GM18867 (cell line): ENCODE results near the gene PKD2L1.

Experiments used
- ATAC-seq: cut with Tn5 transposase; IDR thresholded peaks from one replicate; pipeline ENCODE4 v1.9.1; 2021; ENCODE audit warnings: mild to moderate bottlenecking, moderate library complexity; ENCODE audit not compliant: unreplicated experiment

PKD2L1 gene

DNA sequence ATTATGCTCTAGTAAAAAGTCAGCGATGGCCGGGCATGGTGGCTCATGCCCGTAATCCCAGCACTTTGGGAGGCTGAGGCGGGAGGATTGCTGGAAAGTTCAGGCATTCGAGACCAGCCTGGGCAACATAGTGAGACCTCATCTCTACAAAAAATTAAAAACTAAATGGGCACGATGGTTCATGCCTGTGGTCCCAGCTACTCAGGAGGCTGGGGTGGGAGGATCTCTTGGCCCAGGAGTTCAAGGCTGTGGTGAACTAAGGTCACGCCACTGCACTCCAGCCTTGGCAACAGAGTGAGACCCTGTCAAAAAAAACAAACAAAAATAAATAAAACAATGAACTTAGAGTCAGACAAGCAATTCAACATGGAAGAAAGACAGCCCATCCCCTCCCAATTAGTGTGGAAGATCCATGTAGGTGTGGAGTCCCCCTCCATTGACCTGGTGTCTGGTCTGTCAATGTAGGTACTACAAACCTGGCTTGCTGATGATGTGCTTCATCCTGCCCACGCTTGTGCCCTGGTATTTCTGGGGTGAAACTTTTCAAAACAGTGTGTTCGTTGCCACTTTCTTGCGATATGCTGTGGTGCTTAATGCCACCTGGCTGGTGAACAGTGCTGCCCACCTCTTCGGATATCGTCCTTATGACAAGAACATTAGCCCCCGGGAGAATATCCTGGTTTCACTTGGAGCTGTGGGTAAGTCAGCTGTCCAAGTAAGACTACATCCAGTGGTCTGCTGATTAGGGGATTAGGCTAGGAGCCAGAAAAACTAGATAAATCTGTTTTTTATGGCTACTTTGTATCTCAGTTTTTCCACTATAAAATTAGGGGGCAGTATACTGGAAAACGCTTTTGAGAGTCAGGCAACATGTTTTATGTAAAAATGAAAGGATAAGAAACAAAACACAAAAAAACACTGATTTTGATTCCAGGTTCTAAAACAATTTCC is 26.3 kb upstream of the PKD2L1 start:
- no peak for ATAC-seq

DNA sequence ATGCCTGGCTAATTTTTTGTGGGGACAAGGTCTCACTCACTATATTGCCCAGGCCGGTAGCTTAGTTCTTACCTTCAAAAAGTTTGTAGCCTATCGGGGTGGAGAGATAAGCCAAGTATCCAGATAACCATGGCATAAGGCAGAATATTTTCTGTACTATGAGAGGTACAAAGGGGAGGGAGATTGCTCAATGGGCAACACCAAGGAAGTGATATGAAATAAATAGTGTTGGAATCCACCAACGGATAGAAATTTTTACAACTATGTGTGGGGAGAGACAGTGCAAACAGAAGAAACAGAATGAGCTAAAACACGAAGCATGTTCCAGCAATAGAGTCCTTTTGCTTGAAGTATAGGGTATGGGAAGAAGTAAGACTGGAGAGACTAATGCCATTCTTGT is 25.1 kb upstream of the PKD2L1 start:
- no peak for ATAC-seq

DNA sequence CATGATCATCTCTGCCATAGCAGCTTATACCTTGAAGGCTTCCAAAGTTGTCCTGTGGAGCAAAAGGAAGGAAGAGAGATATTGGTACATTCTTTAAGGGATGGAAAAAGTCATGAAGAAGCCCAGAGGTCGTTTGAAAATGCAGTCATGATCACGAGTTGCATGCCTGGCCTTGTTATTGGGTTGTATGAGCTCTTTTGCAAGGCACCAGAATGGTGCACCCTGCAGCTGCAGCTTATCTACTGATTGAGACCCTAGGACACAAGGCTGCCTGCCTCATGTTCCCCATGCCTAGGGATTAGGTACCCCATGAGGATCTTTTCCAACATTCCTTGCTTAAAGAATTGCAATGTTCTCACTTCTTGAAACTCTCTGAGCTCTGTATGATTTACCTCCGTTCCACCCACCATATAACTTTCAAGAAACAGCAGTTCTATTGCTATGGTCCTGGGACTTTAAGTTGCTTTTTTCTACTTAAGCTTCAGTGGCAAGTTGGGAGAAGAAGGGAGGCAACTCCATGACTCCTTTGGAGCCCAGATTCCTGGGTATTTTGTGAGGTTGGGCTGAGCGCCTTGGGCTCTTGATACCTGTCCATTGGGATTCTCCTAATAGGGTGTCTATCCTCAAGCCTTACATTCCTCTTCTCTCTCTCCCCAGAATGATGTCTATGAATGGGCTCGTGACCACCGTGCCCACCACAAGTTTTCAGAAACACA is 23.9 kb upstream of the PKD2L1 start:
- ATAC-seq, result no peak

DNA sequence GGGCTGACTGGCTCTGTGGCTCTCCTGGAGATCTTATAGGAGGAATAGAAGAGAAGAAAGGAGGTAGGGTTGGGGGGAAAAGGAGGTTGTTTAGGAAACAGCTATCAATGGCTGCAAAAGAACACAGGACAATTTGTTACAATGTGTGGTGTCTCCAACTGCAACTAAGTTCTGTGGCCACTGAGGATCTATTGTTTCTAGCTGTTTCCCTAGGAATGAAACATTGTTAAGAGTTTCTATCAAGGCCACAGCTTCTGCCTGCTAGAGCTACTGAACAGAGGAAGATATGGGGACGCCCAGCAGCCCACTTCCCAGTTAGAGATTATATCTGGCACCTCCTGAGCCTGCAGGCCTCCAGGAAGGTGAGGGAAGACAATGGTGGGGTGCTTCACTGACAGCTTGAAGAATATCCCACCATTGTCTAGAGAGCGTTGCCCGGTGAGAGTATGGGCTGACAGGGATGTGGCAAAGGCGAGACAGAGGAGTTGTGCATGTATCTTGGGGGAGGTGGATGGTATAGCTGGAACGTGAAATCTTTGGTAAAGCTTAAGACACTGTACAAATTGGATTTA is 21.0 kb upstream of the PKD2L1 start:
- ATAC-seq, result no peak

DNA sequence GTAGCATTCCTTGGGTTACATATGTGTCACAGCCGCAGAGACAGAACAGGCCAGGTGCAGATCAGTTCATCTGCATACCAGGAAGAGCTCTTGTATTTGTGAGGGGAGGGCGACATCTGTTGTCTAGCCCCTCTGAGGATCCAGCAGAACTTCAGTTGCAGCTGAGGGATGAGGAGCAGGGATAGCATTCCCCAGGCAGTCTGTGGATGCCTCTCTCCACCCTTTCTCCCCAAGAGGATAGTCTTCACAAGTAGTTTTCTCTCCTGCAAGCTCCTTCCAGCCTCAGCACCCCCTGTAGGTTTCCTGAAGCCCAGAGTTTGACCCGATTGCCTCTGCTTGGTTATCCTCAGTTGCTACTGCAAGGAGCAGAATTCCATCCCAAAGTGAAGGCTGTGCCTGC is 19.6 kb upstream of the PKD2L1 start:
- no peak for ATAC-seq

DNA sequence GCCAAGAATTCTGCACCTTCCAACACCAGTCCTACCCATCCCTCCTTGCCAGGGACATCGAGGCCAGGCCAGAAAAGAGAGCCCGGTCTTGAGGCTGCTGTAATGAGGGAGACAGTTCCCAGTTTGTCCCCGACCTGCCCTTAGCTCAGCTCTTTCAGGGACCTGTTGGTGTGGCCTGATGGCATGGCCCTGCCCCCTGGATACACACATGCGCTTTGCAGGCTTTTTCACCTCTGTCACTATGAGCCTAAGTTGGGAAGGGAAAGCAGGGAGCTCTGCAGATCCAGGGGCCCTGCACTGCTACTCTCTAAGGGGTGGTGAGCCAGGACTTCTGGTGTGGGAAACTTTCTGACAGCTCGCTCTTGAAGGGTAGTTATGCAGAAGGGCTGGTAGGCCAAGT is 19.1 kb upstream of the PKD2L1 start:
- no peak for ATAC-seq

DNA sequence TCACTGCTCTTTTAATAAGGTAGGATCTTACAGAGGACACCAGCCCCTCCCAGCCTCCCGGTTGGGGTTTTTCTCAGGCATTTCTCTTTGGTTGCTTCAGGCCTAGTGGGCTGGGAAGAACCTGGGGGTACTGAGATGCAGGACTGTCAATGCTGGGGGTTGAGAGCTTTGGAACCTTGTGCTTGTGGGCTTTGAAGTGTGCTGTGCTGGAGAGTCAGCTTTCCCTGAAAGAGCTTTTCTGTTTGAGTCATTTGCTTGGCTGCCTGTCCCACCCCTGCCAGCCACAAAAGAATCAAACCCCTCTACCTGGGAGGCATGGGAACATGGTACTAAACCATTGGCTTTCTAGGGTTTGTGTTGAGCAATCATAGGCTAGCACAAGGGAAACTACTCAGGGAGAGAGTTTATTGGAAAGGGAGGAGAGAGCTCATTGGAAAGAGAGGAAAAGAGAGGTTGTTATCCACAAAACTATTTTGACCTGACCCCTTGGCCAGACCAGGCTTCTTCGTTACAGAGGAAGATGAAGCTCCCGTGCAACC is 18.4 kb upstream of the PKD2L1 start:
- no peak for ATAC-seq

DNA sequence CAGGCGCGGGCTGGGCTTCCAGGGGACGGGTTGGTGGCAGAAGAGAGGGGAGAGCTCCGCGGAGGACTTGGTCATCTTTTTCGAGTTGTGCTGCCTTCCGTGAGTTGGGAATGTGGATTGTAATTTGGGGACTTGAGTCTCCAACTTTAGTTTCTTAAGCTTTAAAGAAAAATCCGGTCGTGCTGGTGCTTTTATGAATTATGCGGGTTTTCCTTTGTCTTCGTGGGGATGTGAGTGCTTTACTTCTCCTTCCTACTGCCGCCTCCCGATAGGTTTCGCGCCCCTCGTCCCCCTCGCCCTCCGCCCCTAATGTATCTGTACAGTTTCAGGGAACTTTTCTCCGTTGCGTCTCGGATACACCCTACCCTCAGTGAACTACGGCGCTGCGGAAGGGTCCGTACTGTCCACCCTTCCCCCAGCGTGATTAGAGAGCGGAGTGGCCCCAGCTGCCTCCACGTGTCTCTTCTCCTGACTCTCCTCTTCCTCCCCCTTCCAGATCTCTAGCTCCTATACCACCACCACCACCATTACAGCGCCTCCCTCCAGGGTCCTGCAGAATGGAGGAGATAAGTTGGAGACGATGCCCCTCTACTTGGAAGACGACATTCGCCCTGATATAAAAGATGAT is 17.7 kb upstream of the PKD2L1 start:
- no peak for ATAC-seq

DNA sequence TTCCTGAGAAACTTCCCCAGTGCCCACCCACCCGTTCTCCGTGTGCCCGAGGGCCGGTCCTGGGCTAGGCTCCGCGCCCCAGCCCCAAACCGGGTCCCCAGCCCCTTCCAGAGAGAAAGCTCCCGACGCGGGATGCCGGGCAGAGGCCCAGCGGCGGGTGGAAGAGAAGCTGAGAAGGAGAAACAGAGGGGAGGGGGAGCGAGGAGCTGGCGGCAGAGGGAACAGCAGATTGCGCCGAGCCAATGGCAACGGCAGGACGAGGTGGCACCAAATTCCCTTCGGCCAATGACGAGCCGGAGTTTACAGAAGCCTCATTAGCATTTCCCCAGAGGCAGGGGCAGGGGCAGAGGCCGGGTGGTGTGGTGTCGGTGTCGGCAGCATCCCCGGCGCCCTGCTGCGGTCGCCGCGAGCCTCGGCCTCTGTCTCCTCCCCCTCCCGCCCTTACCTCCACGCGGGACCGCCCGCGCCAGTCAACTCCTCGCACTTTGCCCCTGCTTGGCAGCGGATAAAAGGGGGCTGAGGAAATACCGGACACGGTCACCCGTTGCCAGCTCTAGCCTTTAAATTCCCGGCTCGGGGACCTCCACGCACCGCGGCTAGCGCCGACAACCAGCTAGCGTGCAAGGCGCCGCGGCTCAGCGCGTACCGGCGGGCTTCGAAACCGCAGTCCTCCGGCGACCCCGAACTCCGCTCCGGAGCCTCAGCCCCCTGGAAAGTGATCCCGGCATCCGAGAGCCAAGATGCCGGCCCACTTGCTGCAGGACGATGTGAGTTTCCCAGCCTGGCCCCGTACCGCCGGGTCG is 16.9 kb upstream of the PKD2L1 start, which contains the start of gene SCD:
SCD (plus strand) TSS at position 469 of the 803 bp plus-strand sequence; CDS start at position 741, 272 bp downstream.
- ATAC-seq, result peak; percentile 91

DNA sequence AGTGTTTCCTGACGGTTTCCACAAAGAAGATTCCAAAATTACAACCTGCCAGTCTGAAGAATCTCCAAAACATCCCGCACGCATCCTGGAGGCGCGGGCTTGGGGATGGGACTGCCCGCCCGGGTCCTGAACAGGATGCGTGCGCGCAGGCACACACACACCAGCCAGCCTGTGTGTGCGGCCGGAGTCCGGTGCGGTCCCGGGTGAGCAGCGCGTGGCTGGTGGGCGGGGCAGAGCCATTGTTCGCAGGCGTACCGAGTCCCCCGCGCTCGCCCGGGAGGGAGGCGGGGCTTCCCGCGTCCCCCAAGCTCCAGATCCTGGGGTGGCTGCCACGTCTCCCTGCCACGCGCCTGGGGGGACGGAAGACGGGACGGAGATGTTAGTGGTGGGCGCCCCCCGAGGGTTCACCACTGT is 16.3 kb upstream of the PKD2L1 start:
- peak; percentile 53 for ATAC-seq

DNA sequence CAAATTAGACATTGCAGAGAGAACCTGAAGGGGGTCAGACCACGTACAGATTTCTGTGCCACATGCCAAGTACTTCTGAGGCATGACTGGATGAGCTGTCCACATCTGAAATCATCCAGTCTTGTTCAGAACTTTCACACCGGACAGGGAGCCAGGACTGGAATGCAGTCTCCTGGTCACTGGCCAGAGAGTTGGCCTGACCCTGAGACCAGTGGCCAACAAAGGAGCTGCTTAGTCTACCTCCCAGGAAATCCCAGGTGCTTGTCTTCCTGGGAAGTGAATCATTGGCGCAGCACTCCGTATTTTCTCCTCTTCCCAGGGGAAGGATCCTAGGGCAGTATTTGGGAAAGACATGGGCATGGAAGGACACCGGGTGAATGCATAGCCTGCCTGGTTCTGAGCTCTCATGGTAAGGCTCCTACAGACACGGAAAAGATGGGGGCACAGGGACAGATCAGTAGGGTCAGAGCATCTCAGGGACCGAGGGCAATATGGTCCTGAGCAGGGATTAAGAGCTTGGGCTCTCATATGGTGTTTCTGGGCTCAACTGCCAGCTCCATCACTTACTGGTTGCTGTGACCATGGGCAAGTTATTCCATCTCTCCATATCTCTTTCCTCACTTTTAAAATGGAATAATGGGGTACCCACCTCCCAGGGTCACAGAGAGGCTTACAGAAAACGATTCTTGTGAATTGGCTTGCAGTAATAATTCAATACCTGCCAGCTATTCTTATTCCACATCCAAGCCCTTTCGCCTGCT is 15.7 kb upstream of the PKD2L1 start:
- ATAC-seq, result no peak

DNA sequence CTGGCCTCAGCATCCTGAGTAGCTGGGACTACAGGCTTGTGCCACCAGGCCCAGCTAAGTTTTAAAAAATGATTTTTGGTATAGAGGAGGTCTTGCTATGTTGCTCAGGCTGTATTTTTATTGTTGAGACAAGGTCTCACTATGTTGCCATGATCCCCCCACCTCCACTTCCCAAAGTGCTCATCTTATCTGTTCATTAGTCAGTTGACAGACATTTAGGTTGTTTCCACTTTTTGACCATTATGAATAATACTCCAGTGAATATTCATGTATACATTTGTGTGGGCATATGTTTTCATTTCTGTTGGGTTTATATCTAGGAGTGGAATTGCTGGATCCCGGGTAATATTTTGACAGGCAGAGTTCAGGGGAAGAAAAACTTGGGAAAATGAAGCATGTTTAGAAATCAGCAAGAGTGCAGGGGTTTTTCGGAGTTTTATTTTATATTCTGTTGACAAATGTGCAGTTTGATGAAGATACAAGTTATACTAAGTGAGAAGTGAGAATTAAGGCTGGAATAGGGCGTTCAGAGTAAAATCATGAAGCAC is 14.3 kb upstream of the PKD2L1 start:
- no peak for ATAC-seq

DNA sequence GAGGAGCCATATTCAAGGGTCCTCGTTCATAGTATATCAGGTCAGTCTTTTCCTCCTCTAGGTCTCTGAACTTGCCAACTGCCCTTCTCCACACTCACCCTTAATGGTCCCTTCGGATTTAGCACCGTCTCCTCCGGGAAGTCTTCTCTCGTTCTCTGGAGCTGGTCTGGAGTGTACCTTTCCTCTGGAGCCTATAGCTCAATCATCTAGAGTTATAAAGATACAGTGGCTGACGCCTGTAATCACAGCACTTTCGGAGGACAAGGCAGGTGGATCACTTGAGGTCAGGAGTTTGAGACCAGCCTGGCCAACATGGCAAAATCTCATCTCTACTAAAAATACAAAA is 12.6 kb upstream of the PKD2L1 start:
- no peak for ATAC-seq

DNA sequence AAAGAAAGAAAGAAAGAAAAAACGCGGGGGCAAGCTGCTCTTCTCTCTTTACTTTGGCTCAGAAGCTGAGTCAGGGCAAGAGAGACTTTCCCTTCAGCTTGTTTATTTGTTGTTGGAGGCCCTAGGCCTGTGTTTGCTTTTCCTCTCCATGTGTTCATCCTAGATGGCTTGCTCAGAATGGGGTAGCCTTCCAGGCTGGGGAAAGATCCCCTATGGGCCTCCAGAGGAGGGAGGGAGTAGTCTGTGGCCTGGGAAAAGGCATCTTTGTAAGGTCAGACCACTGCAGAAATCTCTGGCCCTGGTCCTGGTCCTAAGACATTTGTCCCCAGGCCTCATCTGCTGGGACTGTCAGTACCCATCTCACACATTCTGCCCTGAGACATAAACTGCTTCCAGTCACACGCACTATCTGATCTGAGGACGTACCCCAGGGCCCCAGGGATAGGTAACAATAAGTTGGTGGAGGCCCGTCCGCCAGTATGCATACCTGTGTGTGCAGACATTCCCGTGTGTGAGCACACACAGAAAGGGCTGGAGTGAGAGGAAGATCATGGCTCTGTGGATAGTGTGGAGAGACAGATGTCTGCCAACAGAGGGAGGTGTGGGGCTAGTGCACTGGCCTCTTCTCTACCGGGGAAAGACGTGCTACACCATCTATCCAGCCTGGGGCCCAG is 12.1 kb upstream of the PKD2L1 start:
- no peak for ATAC-seq

DNA sequence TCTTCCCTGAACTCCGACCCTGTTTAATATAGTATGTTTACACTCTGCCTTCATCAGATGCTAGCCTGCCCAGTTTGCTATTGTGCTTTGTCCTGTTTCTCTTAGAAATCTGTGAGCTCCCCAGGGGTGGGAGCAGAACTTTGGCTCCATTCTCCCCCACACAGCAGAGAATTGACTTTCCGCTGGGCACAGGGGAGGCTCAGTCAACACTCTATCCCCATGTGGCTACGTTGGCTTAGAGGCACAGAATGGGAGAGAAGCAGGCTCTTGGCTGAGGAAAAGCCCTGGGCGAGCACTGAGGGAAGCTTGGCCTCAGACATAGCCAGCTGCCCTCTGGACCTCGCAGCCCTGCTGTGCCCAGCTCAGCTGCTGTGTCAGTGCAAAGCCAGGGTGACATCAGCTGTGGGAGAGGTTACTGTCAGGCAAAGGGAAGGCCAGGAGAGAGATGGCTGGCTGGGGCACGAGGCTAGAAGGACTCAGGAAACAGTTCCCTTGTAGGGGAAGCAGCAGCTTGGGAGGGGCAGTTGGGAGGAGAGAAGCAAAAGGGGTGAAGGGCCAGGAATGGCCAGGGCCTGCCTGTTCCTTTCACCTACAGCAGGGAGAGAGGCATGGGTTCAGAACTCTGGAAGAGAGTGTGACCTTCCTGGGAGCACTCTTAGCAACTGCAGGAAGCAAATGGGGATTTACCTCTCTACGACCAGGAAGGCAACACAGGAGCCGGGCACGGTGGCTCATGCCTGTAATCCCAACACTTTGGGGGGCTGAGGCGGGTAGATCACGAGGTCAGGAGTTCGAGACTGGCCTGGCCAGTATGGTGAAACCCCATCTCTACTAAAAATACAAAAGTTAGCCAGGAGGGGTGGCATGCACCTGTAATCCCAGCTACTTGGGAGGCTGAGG is 11.2 kb upstream of the PKD2L1 start:
- no peak for ATAC-seq

DNA sequence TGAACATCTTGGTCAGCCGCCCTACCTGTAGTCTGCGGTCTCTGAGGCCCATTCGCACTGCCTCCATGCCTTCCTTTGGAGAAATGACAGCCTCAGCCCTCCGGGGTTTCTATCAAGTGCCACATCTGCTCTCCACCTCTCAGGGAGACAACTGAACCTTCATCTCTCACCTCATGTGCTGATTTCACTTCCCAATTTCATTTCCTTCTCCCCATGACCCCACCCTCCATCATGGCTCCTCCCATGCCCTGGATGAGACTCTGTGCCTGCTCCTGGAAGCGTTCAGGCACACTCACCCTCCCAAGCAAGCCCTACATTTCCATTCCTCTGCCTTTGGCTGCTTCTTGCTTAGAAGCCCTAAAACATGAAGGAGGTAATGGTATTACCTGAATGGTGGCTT is 9.2 kb upstream of the PKD2L1 start:
- ATAC-seq, result peak; percentile 41

DNA sequence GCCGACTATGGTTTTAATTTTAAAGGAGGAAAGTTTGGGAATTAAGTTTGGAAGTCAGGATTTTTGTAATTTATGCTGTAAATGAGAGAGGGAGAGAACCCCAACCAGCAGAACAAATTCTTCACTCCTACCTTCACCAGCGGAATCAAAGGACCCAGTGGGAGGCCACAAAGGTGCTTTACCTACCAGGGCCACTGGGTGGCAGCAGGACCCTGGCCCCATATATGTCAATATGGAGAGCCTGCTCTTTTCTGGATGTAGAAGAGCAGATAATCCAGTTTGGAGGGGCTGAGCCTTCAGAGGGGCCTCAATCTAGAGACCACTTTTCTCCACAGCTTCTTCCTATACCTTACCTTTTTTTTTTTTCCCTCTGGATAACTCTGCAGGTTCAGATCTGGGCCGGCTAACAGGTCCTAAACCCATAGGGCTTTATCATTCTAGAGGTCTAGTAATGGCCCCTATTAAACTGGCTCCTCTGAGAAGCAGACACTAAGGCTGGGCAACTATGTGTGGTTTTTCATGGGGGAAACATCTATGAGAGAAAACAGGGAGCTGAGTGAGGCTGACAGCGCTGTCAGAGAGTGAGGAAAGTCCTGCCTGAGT is 8.5 kb upstream of the PKD2L1 start:
- ATAC-seq, result peak; percentile 47
